NT2/D1 (cell line): ENCODE data around the gene ADTRP.

Experiments
- SUZ12 ChIP-seq: IDR thresholded peaks from 2 replicates; pipeline ENCODE4 v1.6.1; 2011; ENCODE audit not compliant: insufficient read length, insufficient read depth; ENCODE audit errors: extremely low read depth
- YY1 ChIP-seq: IDR thresholded peaks from 2 replicates; pipeline ENCODE4 v1.6.1; 2011; ENCODE audit not compliant: insufficient read length, insufficient read depth
- ZNF274 ChIP-seq: IDR thresholded peaks from 2 replicates; pipeline ENCODE4 v1.6.1; 2011; ENCODE audit warnings: mild to moderate bottlenecking, low read depth, low read length

DNA sequence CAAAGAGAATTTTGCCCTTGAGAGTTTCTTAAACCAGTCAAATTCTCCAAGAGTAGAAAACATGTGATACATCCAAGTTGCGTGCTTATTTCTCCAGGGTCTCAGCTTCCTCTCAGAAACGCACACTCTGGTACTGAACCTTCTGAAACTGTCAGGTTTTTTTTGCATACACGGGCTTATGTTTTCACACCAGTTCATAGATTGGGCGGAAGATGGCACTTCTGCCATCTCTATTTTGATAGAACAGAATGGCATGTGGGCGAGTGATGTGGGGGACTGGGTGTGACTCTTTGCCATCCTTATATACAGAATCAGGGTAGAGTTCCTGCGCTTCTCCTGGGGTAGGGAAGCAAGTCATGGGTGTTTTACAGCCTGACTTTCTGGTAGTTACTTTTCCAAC, 56.4 kb downstream of the ADTRP start:
- no peak for TF ChIP-seq YY1
- TF ChIP-seq ZNF274 = no peak
- TF ChIP-seq SUZ12 = no peak
